ENCODE data around the gene NTM. TPM values are rescaled to one million over a fixed set of nuclear protein-coding genes. Genes with fewer than 3 reads are reported as not detected.

NTM gene
- total RNA-seq, 1 experiment from 2014 or later = 9.9 TPM

DNA sequence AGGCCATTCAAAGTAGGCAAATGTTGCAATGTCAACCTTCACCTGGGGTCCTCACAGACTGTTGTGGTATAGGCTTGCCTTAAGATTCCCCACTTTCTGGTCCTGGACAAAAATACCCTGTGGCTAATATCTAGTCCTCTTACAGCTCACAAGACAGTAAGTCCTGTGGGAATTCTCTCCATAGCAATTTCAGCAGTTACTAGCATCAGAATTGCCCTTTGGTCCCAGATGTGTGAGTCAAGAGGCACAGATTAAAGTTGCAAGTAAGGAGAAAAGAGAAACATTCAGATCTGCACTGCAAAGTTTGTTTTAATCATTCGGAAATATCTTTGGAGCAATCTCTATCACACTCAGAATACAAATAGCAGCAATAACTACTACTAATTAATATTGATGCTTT is 420.2 kb downstream of the NTM start:
- Histone ChIP-seq H3K14ac (ENCODE audit: insufficient read depth, low read length) (no peak overlapping the region), H3K4me2 (ENCODE audit: insufficient read depth, insufficient read length, low read length) (no peak overlapping the region), H3K23me2 (ENCODE audit: insufficient read length, low read depth, low read length, poor library complexity, severe bottlenecking) (no peaks in the 10 kb centered on the region), H3K4ac (ENCODE audit: low read depth, low read length) (no peak overlapping the region), H3K79me2 (ENCODE audit: insufficient read depth, low read length) (no peaks in the 10 kb centered on the region), H2BK12ac (ENCODE audit: insufficient read length, low read depth, low read length) (no peak overlapping the region), H3K9me3 (ENCODE audit: control insufficient read depth, low read depth, low read length) (no peaks in the 10 kb centered on the region), H3K4me1 (ENCODE audit: insufficient read depth, low read length) (no peaks in the 10 kb centered on the region), H2BK15ac (ENCODE audit: low read depth, low read length) (no peak overlapping the region), H4K91ac (ENCODE audit: insufficient read length, low read depth, low read length) (no peak overlapping the region), H3K56ac (ENCODE audit: insufficient read length, low read depth, low read length) (no peak overlapping the region), H2BK20ac (ENCODE audit: low read depth, low read length, poor library complexity, severe bottlenecking) (no peak overlapping the region), H4K20me1 (ENCODE audit: control insufficient read depth, insufficient read depth, insufficient read length) (no peaks in the 10 kb centered on the region), H4K5ac (ENCODE audit: insufficient read length, low read depth, low read length) (no peak overlapping the region), H3K27me3 (ENCODE audit: insufficient read depth, low read length) (no peaks in the 10 kb centered on the region), H3K79me1 (ENCODE audit: insufficient read depth, low read depth, low read length, poor library complexity, severe bottlenecking) (no peaks in the 10 kb centered on the region), H3K23ac (ENCODE audit: insufficient read length, low read depth, low read length) (no peak overlapping the region), H2BK120ac (ENCODE audit: low read depth, low read length, poor library complexity, severe bottlenecking) (no peak overlapping the region), H3K18ac (ENCODE audit: insufficient read length, low read depth, low read length) (no peak overlapping the region), H2AK5ac (ENCODE audit: insufficient read length, low read length) (no peak overlapping the region), H3T11ph (ENCODE audit: low read length) (no peak overlapping the region), H2AFZ (ENCODE audit: low read length) (no peak overlapping the region), H3K27ac (ENCODE audit: insufficient read length, low read depth, low read length) (no peak overlapping the region), H4K8ac (replicated peaks; ENCODE audit: insufficient read length, low read depth, low read length) (no peak overlapping the region), H2BK5ac (ENCODE audit: insufficient read length, low read length) (no peak overlapping the region), H3K9ac (ENCODE audit: extremely low read depth, insufficient read length, low read length) (no peak overlapping the region)
- Mint-ChIP-seq H3K27ac (no peak overlapping the region), H3K4me3 (no peak overlapping the region), H3K36me3 (ENCODE audit: insufficient read depth in 1 of 3, low read depth in 3 of 3) (no peaks in the 10 kb centered on the region), H3K27me3 (ENCODE audit: low read depth) (no peaks in the 10 kb centered on the region), H3K9me3 (no peaks in the 10 kb centered on the region; a peak in 1 of 5 replicates), H3K4me1 (peaks cover 13 to 19% of the 10 kb centered on the region in 2 experiments)
- no CpG with 5 or more reads among the region's 1 CpG for WGBS (ENCODE audit: extremely low coverage, insufficient read length, low lambda C conversion rate)
- TF ChIP-seq, protein P1, sequence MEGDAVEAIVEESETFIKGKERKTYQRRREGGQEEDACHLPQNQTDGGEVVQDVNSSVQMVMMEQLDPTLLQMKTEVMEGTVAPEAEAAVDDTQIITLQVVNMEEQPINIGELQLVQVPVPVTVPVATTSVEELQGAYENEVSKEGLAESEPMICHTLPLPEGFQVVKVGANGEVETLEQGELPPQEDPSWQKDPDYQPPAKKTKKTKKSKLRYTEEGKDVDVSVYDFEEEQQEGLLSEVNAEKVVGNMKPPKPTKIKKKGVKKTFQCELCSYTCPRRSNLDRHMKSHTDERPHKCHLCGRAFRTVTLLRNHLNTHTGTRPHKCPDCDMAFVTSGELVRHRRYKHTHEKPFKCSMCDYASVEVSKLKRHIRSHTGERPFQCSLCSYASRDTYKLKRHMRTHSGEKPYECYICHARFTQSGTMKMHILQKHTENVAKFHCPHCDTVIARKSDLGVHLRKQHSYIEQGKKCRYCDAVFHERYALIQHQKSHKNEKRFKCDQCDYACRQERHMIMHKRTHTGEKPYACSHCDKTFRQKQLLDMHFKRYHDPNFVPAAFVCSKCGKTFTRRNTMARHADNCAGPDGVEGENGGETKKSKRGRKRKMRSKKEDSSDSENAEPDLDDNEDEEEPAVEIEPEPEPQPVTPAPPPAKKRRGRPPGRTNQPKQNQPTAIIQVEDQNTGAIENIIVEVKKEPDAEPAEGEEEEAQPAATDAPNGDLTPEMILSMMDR (conservative IDR thresholded peaks at IDR 0.05) = no peak
- no peak for DNase-seq
